Amniotic epithelial cell (primary cell): ENCODE measurements around the gene NSD2.

Experiments
- DNase-seq: peaks from one replicate; pipeline ENCODE4 v3.0.0-alpha.2; 2010; ENCODE audit warnings: low read depth

The NSD2 gene

GRCh38 chr4:1864076-1865008 lies 6.9 kb upstream of the NSD2 start:
- no peak for DNase-seq

- DNase-seq, result no peak
These were observed 5.0 kb upstream of the NSD2 start for GRCh38 chr4:1866189-1866661.

- no peak for DNase-seq
These were observed 2.9 kb upstream of the NSD2 start for GRCh38 chr4:1868293-1868692.

GRCh38 chr4:1868912-1869311 lies 2.3 kb upstream of the NSD2 start:
- no peak for DNase-seq

- DNase-seq, result no peak
These were observed 1.5 kb upstream of the NSD2 start for GRCh38 chr4:1869530-1870327.

GRCh38 chr4:1870328-1870577 lies 940 bp upstream of the NSD2 start:
- DNase-seq, result peak; percentile 63

GRCh38 chr4:1871471-1872021 lies 353 bp downstream of the NSD2 start:
- no peak for DNase-seq

- peak; percentile 53 for DNase-seq
These were observed 1.7 kb downstream of the NSD2 start for GRCh38 chr4:1872870-1873269.

GRCh38 chr4:1873291-1873690 lies 2.1 kb downstream of the NSD2 start:
- no peak for DNase-seq

GRCh38 chr4:1873776-1874175 lies 2.6 kb downstream of the NSD2 start:
- DNase-seq, result no peak

- DNase-seq, result no peak
These were observed 3.0 kb downstream of the NSD2 start for GRCh38 chr4:1874201-1874600.

- no peak for DNase-seq
These were observed 8.3 kb downstream of the NSD2 start for GRCh38 chr4:1879485-1879884.

- no peak for DNase-seq
These were observed 9.1 kb downstream of the NSD2 start for GRCh38 chr4:1880332-1880731.

GRCh38 chr4:1882850-1883271 lies 11.7 kb downstream of the NSD2 start:
- no peak for DNase-seq

GRCh38 chr4:1883583-1883982 lies 12.4 kb downstream of the NSD2 start:
- DNase-seq, result no peak

GRCh38 chr4:1885414-1885813 lies 14.2 kb downstream of the NSD2 start:
- DNase-seq, result no peak

- DNase-seq, result no peak
These were observed 15.9 kb downstream of the NSD2 start for GRCh38 chr4:1887052-1887451.

GRCh38 chr4:1890979-1891570 lies 19.9 kb downstream of the NSD2 start:
- no peak for DNase-seq

- no peak for DNase-seq
These were observed 24.9 kb downstream of the NSD2 start for GRCh38 chr4:1895971-1896657.

- DNase-seq, result no peak
These were observed 25.4 kb downstream of the NSD2 start for GRCh38 chr4:1896658-1896991.

GRCh38 chr4:1898007-1898406 lies 26.8 kb downstream of the NSD2 start:
- no peak for DNase-seq

- no peak for DNase-seq
These were observed 27.5 kb downstream of the NSD2 start for GRCh38 chr4:1898681-1899080.
